Sigmoid colon (tissue), 3 donors: Measurements from ENCODE around the gene STAT1.

Experiments
- CTCF ChIP-seq, 4 experiments: fragments of 450-650 bp in 3 of 4; fragments of 200-600 bp in 1 of 4; IDR thresholded peaks; one replicate each; pipeline ENCODE4 v1.5.1; 2016 to 2019; ENCODE audit warnings: antibody characterized with exemption in 4 of 4, mild to moderate bottlenecking in 3 of 4, moderate library complexity in 2 of 4
- POLR2A ChIP-seq, 2 donors: fragments of 450-650 bp; IDR thresholded peaks; one replicate each; pipeline ENCODE4 v1.6.1; 2016; ENCODE audit warnings: antibody characterized with exemption in 2 of 2, mild to moderate bottlenecking in 2 of 2, moderate library complexity in 2 of 2

GRCh38 chr2:190968522-190968921 is 45.4 kb downstream of the STAT1 start:
- no peak for TF ChIP-seq POLR2A (IDR thresholded peaks at IDR 0.05)
- no peak for TF ChIP-seq CTCF (IDR thresholded peaks at IDR 0.05)
